GM12865 (cell line): Measurements from ENCODE around the gene NAT8L.

ENCODE experiments used
- DNase-seq: peaks from one replicate; pipeline ENCODE4 v3.0.0; 2010; ENCODE audit warnings: low read depth
- H3K4me3 ChIP-seq: 2 replicates; pipeline ENCODE4 v1.5.1; 2011; ENCODE audit warnings: mild to moderate bottlenecking, low read depth, low read length, control low read depth
- TF ChIP-seq, protein P1 (sequence below): IDR thresholded peaks from 2 replicates; pipeline ENCODE4 v1.5.1; 2011; ENCODE audit warnings: low read length, control low read depth, low read depth, inconsistent platforms; ENCODE audit not compliant: insufficient read depth; ENCODE audit errors: missing control alignments

The NAT8L gene

DNA sequence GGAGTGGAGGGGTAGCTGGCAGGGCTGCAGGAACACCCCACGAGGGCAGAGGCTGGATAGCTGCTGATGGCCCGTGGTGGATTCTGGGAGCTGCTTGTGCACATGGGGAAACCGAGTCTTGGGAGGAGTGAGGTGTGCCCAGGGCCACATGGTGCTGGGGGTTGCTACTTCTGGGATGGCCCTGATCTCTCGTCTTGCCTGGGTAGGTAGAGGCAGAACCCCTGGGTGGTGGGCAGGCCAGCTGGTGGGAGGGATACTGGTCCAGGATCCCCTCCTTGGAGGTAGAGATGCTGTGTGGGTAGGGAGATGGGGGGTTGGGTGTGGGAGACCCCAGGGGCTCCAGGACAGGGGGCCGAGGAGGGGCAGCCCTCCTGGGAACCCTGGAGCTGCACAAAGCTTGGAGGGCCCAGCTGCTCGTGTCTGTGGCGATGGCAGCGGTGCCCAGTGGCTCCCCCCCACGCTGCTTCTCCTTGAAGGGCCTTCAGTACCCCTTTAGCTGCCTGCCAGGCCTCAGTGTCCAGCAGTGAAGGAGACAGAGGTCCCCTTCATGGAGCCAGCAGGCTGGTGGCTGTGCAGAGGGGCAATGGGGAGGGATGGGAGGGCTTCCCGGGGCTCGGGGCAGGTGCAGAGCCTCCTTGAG lies 3.2 kb downstream of the NAT8L start:
- DNase-seq, result no peak
- TF ChIP-seq, protein P1, sequence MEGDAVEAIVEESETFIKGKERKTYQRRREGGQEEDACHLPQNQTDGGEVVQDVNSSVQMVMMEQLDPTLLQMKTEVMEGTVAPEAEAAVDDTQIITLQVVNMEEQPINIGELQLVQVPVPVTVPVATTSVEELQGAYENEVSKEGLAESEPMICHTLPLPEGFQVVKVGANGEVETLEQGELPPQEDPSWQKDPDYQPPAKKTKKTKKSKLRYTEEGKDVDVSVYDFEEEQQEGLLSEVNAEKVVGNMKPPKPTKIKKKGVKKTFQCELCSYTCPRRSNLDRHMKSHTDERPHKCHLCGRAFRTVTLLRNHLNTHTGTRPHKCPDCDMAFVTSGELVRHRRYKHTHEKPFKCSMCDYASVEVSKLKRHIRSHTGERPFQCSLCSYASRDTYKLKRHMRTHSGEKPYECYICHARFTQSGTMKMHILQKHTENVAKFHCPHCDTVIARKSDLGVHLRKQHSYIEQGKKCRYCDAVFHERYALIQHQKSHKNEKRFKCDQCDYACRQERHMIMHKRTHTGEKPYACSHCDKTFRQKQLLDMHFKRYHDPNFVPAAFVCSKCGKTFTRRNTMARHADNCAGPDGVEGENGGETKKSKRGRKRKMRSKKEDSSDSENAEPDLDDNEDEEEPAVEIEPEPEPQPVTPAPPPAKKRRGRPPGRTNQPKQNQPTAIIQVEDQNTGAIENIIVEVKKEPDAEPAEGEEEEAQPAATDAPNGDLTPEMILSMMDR, result no peak
- H3K4me3 ChIP-seq, result no peak overlapping the region

DNA sequence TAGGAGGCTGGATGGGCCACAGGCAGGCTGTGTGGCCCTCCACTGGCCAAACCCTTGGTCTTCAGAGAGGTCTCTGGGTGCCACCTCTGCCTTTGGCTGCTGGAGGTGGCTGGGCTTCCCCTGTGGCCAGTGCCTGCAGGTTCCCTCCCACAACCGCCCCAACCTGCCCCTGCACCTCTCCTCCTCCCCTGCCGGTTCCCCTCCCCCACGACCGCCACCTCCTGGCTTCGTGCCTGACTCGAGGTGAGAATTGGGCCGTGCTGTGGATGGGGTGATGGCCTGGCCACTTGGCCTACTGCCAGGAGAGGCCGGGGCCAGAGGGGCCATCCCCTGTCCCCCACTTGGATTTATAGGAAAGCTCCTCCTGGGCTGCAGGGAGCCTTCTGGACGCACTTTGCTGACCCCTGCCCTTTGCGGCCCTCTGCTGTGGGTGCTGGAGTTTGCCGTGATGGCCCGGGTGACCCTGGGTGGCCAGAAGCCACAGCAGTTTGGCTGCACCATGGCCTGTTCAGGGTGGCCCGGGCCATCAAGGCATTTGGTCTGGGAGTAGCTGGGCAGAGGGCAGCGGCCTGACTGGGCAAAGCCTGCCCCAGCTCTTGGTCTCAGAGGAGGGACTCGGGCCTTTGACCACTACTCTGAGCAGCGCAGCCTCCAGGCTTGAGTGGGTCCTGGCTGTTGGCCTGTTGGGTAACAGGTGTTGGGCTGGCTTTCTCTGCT lies 3.8 kb downstream of the NAT8L start:
- TF ChIP-seq, protein P1, result no peak
- no peak overlapping the region for H3K4me3 ChIP-seq
- DNase-seq, result no peak

DNA sequence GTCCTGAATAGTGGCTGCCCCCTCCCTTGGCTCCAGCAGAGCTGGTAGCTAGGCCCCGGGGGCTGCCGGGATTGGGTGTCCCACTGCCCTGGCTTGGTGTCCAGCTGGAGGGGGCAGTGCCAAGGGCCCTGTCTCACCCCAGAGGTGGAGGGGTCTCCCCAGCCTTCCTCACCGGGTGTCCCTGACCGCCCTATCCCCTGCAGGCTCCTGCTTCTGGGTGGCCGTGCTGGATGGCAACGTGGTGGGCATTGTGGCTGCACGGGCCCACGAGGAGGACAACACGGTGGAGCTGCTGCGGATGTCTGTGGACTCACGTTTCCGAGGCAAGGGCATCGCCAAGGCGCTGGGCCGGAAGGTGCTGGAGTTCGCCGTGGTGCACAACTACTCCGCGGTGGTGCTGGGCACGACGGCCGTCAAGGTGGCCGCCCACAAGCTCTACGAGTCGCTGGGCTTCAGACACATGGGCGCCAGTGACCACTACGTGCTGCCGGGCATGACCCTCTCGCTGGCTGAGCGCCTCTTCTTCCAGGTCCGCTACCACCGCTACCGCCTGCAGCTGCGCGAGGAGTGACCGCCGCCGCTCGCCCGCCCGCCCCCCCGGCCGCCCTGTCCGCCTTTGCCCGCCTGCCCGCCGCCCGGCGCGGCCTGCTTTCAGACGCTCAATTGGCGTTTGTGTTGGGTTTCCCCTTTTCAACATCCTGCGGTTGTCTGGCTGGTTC lies 4.6 kb downstream of the NAT8L start:
- no peak for DNase-seq
- no peak overlapping the region for H3K4me3 ChIP-seq
- TF ChIP-seq, protein P1, result no peak

DNA sequence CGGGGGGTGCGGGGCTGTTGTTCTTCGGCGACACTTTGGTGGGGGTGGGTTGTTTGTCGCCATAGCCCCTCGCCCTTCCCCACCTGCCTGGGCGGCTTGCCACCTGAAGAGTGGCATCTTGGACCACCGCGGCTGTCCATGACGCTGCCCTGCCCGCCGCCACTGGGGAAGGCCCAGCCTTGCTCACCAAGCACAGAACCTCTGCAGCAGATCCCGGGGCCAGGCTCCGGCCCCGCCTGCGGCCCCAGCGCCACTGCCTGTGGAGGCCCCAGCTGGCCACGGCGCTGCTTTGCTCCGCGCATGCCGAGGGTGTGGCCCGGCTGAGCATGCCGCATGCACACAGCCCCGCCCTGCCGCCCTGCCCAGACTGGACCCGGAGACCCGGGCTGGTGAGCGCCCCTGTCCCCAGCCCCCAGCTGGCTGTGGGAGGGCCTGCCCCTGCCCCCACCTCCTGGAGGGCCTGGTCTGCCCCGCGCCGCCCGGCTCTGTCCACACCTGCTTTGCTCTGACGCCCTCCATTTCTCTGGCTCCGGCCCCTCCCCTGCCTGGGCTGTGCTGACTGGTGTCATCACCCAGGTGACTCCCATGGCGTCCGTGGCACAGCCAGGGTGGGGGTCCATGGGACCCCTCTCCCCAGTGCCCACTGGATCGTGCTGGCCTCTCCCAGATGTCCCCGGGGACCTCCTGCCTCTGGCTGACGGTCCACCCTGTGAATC lies 5.3 kb downstream of the NAT8L start:
- no peak for DNase-seq
- TF ChIP-seq, protein P1, result no peak
- no peak overlapping the region for H3K4me3 ChIP-seq

DNA sequence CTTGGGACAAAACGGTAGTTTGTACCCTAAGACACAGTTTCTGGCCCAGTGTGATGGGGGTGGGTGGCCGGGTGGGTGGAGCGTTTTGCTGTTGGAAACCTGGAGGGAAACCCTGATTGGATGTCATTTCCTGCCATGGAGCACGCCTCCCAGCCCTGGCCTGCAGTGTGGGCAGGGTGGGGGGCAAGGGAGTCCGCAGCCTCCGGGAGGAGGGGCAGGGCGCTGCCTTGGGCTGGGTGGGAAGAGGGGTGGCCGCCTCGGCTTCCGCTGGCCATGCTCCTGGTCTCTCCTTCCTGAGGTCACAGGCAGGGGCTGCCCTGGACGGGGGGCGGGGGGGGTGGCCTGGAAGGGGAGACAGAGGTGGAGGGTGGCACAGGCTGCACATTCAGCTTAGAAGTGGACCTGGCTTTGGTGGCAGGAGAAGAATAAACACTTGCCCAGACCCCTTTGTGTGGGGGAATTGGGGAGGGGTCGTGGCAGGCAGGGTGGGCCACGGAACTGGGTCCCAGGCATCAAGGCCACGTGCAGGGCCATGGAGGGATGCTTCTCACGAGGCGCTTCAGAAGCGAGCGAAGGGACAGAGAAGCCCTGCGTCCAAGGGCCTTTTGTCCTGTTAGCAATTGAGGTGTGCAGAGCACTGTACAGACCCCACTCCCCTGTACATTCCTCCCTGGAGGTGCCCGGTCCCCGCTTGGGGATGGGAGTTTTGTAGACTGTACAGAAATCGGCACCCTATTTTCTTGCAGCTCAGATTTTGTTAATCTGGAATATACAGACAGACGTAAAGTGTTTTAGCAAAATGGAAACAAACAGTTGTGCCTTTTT lies 6.2 kb downstream of the NAT8L start:
- DNase-seq, result no peak
- TF ChIP-seq, protein P1, result no peak
- H3K4me3 ChIP-seq, result no peak overlapping the region

DNA sequence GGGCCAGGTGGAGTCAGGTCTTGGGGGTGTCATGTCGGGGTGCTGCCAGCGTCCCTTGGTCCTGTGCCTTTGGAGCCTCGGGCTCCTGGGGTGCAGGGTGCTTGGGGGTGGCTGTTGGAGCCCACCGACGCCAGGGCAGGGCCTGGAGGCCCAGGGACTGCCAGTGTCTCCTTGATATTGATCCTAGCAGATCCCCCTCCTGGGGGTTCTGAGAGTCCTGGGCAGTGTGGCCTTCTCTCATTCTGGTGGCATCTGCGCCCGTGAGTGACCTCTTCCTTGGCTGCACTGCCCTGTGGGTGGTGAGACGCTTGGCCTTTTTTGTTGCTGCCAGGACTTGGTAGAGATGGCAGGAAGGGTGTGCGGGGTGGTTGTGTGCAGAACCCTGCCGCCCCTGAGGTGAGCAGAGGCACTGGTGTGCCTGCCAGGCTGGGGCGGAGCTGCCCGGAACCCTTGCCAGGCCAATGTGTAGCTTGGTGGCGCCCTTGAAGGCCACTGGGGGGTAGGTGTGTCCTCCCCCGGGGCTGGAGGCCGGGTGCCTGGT lies 7.0 kb downstream of the NAT8L start:
- H3K4me3 ChIP-seq, result no peak overlapping the region
- TF ChIP-seq, protein P1, result no peak
- no peak for DNase-seq
